Activated naive CD4-positive, alpha-beta T cell treated with anti-CD3 and anti-CD28 coated beads for 36 hours (primary cell): ENCODE data around the gene IRF5. TPM values are rescaled to one million over a fixed set of nuclear protein-coding genes. Genes with fewer than 3 reads are reported as not detected.
A peak's percentile ranks its signal among the peaks of the same experiment; 100 is the strongest.
"Not testable (repeated sequence)": the region's sequence is repeated elsewhere in the genome, so short reads cannot be mapped to it uniquely, and the experiment has no call there.

Experiments
- CTCF ChIA-PET: fragments of 350-600 bp; sonication (Branson Sonifier 250); formaldehyde crosslinking; loops from one replicate; lab custom pipeline; 2021; ENCODE audit warnings: antibody characterized with exemption; lab: Charles Lee
- DNase-seq: peaks from one replicate; pipeline ENCODE4 v3.0.0-alpha.2; 2020
- H3K27ac Mint-ChIP-seq: one replicate; pipeline ENCODE4 v1.8.0; 2021; ENCODE audit warnings: mild to moderate bottlenecking, mixed read lengths
- H3K27me3 Mint-ChIP-seq: one replicate; pipeline ENCODE4 v1.8.0; 2021; ENCODE audit warnings: low read depth, mixed read lengths
- H3K36me3 Mint-ChIP-seq: one replicate; pipeline ENCODE4 v1.8.0; 2021; ENCODE audit warnings: low read depth, mixed read lengths
- H3K4me1 Mint-ChIP-seq: one replicate; pipeline ENCODE4 v1.8.0; 2021; ENCODE audit warnings: low read depth, mixed read lengths
- H3K4me3 Mint-ChIP-seq: one replicate; pipeline ENCODE4 v1.8.0; 2021; ENCODE audit warnings: mild to moderate bottlenecking, moderate library complexity, mixed read lengths
- H3K9me3 Mint-ChIP-seq: one replicate; pipeline ENCODE4 v1.8.0; 2021; ENCODE audit warnings: mixed read lengths
- intact Hi-C: fragments of 100-400 bp; cut with micrococcal nuclease; formaldehyde crosslinking; loops from one replicate; pipeline ENCODE4 v1.15.1; 2023
- total RNA-seq, 2 experiments: library from RNA; stranded (reverse); gene quantifications; one replicate each; pipeline ENCODE4 v1.2.3, GENCODE V29; 2021

The IRF5 gene
- total RNA-seq, 2 experiments from 2014 or later: 1.4 to 1.9 TPM

DNA sequence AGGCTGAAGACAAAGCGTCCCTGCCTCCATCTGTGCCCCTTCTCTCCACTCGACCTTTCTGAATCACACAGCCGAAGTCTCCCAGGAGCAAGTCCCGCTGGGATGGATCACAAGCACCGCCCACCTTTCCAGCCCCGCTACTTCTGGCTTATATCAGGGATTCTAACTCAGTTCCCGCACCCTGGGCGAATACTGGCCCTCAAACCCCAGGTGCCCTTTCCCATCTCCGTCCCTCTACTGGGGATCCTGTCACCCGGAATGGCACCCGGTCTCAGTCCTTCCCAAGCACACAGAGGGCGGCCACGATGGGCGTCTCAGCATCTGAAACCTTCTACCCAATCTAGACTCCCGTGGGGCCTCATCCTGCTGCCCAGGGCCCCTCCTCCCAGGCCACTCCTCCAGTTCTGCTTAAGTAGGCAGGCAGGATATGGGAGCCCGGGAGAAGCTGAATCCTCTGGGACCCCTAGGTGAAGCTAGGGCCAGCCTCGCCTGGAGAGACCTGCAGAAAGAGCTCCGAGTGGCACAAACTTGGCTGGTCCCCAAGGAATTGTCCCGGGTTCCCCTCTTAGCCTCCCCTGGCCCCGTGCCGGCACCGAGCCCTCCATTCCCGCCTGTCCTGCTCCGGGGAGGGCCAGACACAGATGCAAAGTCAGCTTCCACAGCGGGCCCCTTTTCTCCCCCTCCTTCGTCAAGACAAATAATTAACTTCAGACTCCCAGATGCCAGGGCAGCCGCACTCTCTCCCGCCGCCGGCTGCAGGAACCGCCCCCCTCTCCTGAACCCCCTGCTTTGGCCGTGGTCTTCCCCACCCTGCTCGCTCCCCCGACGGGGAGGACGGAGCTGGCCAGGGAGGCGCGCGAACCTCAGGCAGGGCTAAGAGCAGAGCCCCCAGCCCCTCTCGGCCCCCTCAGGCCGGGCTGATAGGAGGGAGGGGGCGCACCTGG lies 27.8 kb upstream of the IRF5 start:
- no peaks in the 10 kb centered on the region for H3K36me3 Mint-ChIP-seq
- CTCF ChIA-PET: interaction anchor here (0.8 kb wide), 1 partner anchor 182 kb away, joined by 4 read pairs; no protein-coding TSS in a partner anchor
- H3K4me1 Mint-ChIP-seq: peaks cover 5% of the 10 kb centered on the region
- DNase-seq: no peak
- H3K9me3 Mint-ChIP-seq: no peaks in the 10 kb centered on the region
- intact Hi-C loops: no loop called here
- peaks cover 45% of the 10 kb centered on the region for H3K27me3 Mint-ChIP-seq
- H3K4me3 Mint-ChIP-seq: no peak overlapping the region
- no peak overlapping the region for H3K27ac Mint-ChIP-seq

DNA sequence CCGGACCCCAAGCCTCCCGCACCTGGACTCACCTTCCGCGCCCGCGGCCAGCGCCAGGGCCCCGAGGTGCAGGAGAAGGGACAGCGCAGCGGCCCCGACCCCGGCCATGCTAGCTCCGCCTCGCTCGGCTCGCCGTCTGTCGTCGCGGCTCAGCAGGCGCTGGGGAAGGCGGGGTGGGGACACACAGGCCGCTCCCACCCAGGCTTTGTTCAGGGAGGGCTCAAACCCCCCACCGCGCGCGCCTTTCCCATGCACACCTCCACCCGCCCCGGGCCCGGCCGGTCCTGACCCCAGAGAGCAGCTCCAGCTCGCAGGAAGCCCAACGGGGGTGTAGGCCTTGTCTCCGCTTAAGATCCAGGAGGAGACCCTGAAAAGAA lies 27.2 kb upstream of the IRF5 start, which contains the start of gene KCP:
TSS of gene KCP (minus strand) at position 141 of the 377 bp plus-strand sequence. CDS start at position 108, 33 bp downstream.
- H3K4me1 Mint-ChIP-seq: peaks cover 9% of the 10 kb centered on the region
- H3K27me3 Mint-ChIP-seq: peaks cover 49% of the 10 kb centered on the region
- no peaks in the 10 kb centered on the region for H3K9me3 Mint-ChIP-seq
- H3K36me3 Mint-ChIP-seq: no peaks in the 10 kb centered on the region
- H3K4me3 Mint-ChIP-seq: no peak within 1 kb of the TSS
- no peak within 1 kb of the TSS for H3K27ac Mint-ChIP-seq
- DNase-seq: no peak
- CTCF ChIA-PET: interaction anchor here (0.8 kb wide), 1 partner anchor 181 kb away, joined by 4 read pairs; no protein-coding TSS in a partner anchor
- intact Hi-C loops: no loop called here

DNA sequence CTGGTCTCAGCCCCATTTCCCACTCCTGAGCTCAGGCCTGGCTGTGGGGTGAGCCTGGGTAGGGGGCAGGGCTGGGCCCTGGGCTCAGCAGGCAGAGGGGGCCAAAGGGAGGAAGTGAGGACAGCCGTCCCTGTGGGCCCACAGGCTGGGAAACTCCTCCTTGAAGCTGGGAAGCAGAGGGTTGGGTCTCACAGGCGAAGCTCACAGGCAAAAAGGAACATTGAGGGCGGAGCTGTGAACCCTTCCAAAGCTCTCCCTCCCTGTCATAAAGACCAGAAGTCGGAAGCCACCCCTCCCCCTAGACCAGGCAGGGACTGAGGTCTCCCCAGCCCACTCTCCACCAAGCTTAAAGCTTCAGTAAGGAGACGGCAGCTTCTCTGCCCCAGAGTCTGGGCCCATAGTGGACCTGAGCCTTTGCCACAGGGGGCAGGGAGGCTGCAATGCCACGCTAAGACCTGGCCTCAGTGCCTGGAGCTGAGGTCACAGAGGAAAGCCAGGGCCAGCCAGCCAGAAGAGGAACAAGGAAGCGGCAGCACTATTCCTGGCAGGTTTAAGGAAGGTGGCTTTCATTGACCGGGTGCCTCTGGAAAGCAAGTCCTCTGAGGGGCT lies 26.2 kb upstream of the IRF5 start:
- CTCF ChIA-PET: interaction anchor here (0.7 to 1.6 kb wide), 3 partner anchors 28 to 180 kb away, joined by 3 to 7 read pairs (median 4); partner anchors contain the start of gene CALU
- Mint-ChIP-seq H3K27me3 (peaks cover 52% of the 10 kb centered on the region), H3K36me3 (no peaks in the 10 kb centered on the region), H3K27ac (no peak overlapping the region), H3K9me3 (no peaks in the 10 kb centered on the region), H3K4me1 (peaks cover 10% of the 10 kb centered on the region), H3K4me3 (no peak overlapping the region)
- intact Hi-C loops: no loop called here
- DNase-seq: no peak

DNA sequence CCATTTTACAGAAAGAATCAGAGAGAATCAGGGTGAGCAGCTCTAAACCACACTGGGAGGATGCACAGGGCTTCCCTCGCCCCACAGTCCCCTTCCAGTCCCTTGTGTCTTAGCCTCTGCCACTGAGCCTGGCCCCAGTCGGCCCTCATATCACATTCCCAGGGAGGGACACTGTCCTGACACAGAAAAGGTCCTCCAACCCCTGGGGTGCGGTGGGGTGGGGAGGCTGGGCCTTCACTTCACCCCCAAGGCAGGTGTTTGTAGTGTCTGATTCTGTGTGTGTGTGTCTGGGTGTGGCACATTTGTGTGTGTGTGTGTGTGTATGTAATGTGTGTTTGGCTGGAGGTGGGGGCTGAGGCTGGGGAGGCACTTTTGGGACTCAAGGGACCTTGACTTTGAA lies 25.4 kb upstream of the IRF5 start:
- intact Hi-C loops: no loop called here
- H3K36me3 Mint-ChIP-seq: no peaks in the 10 kb centered on the region
- H3K4me1 Mint-ChIP-seq: peaks cover 10% of the 10 kb centered on the region
- no peaks in the 10 kb centered on the region for H3K9me3 Mint-ChIP-seq
- H3K27me3 Mint-ChIP-seq: peaks cover 59% of the 10 kb centered on the region
- CTCF ChIA-PET: interaction anchor here (0.7 to 1.6 kb wide), 2 partner anchors 29 to 173 kb away, joined by 3 to 7 read pairs; partner anchors contain the start of gene CALU
- no peak overlapping the region for H3K4me3 Mint-ChIP-seq
- DNase-seq: no peak
- no peak overlapping the region for H3K27ac Mint-ChIP-seq

DNA sequence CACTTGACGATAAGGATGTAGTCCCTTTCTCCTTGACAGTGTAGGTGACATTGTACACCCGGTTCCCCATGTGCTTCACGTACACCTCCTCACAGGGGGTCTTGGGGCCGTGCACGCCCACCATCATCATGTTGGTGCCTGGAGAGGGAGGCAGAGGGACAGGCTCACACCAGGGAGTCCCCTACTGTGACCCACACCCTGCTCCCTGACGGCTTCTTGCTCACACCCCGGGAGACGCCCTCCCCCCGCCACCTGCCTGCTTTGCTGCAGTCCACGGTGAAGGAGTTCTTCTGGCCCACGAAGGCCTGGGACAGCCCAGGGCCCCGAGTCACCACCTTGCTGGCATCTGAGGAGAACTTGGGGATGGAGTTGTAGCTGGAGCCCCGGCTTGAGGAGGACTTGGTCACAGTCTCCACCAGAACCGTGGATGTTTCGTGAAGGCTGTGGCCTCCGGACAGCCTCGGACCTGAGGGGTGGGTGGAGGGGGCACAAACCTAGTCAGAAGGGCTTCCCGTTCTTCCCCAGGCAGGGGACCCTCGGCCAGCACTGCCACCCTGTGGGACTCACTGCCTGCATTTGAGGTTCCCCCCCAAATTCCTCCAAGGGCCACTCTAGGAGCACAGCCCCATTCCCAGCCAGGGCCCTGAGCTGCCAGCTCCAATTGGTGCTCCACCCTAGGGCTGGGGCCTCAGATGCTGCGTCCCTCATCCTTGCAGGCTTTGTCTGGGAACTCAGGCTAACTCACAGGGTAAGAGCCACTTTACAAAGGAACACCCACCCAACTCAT lies 24.8 kb upstream of the IRF5 start:
- H3K4me3 Mint-ChIP-seq, DNase-seq, H3K4me1 Mint-ChIP-seq, H3K27ac Mint-ChIP-seq, CTCF ChIA-PET, H3K36me3 Mint-ChIP-seq, intact Hi-C loops, H3K9me3 Mint-ChIP-seq: not testable (repeated sequence)
- H3K27me3 Mint-ChIP-seq: peaks cover 54% of the 10 kb centered on the region

DNA sequence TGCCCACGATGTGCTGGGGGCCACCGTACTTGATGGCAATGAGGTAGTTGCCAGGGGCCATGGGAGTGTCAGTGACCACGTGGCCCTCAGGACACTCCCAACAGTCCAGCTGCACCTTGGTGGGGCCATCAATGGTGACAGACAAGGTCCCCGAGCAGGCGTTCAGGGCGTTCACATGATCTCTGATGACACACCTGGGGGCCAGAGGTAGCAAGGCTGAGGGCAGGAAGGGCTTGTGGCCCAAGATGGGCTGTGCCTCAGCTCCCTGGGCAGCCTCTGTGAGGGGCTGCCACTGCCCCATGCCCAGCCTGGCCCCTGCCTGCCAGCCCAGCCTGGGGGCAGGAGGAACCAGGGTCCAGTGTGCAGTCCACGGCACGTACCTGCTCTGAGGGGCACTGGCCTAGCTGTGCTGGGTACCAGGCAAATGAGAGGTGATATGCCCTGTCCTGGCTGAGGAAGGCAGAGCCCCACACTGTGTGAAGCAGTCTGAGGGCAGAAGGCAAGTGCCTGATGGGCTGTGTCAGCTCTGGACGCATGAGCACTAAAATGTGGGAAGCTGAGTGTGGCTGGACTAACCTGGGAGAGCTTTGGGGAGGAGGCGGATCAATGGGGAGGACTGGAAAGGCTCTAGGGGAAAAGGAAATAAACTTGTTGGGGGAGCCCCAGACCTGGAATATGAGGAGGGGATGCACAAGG lies 23.7 kb upstream of the IRF5 start:
- Mint-ChIP-seq H3K36me3 (no peaks in the 10 kb centered on the region), H3K4me1 (peaks cover 10% of the 10 kb centered on the region), H3K27me3 (peaks cover 58% of the 10 kb centered on the region), H3K4me3 (no peak overlapping the region), H3K27ac (no peak overlapping the region), H3K9me3 (no peaks in the 10 kb centered on the region)
- intact Hi-C loops: no loop called here
- CTCF ChIA-PET: interaction anchor here (1.1 kb wide), 1 partner anchor 178 kb away, joined by 9 read pairs; no protein-coding TSS in a partner anchor
- DNase-seq: no peak

DNA sequence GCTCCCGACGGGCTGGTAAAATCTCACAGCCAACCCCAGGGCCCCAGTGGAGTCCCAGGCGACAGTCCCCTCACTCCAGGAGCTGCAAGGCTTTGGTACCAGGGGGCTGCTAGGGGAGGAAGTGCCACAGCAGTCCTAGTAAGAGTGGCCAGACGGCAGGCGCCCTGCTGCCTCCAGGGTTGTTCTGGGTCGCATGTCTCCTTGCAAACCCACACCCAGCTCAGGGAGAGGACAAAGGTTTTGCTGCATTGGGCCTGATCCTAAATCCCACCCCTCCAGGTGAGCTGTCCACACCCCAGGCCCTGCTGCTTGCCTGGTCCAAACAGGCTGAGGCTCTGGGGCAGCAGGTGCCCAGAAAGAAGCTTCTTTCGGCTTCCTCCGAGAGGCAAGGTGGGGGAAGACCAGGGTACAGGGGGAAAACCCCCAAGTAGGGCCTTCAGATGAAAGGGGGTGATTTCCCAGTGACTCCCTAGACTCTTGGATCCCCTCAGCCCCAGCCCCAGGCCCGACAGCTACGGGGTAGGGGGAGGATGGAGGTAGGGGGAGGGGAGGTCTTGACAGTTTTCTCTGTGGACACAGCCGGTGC lies 23.1 kb upstream of the IRF5 start:
- H3K4me1 Mint-ChIP-seq: peaks cover 10% of the 10 kb centered on the region
- H3K27me3 Mint-ChIP-seq: peaks cover 54% of the 10 kb centered on the region
- no peak overlapping the region for H3K4me3 Mint-ChIP-seq

DNA sequence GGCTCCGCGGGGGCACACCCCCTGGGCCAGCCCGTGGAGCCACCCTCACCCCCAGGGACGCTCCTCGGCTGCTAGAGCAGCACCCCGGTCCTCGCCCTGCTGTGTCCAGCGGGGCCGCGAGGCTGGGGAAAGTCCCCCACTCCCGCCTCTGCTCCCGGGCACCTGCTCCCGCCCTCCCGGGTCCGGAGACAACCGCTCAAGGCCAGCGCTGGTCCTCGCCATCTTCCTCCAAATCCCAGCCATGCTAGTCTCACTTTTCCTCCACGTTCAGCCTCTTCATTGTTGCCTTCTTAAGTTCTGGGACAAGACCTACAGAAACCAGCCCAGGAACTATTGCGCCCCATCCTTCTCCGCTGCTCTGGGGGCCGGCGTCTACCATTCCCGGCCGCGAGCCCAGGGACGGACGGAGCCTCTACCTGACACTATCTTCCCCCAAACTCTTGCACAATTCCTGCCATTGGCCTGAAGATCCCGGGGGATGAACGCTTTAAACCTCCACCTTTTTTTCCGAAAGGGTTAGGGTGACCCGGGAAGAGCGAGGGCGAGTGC lies 22.4 kb upstream of the IRF5 start:
- Mint-ChIP-seq H3K4me3 (peak overlapping the region; percentile 43), H3K9me3 (no peaks in the 10 kb centered on the region), H3K27ac (no peak overlapping the region), H3K27me3 (peaks cover 48% of the 10 kb centered on the region), H3K36me3 (no peaks in the 10 kb centered on the region), H3K4me1 (peaks cover 10% of the 10 kb centered on the region)
- no peak for DNase-seq
- CTCF ChIA-PET: interaction anchor here (1.1 kb wide), 1 partner anchor 177 kb away, joined by 9 read pairs; no protein-coding TSS in a partner anchor
- intact Hi-C loops: no loop called here

More for the DNA sequence above, 23.1 kb upstream of the IRF5 start:
- Mint-ChIP-seq H3K27ac (no peak overlapping the region), H3K9me3 (no peaks in the 10 kb centered on the region), H3K36me3 (no peaks in the 10 kb centered on the region)
- CTCF ChIA-PET: interaction anchor here (1.1 kb wide), 1 partner anchor 177 kb away, joined by 9 read pairs; no protein-coding TSS in a partner anchor
- intact Hi-C loops: no loop called here
- DNase-seq: peak; percentile 47

DNA sequence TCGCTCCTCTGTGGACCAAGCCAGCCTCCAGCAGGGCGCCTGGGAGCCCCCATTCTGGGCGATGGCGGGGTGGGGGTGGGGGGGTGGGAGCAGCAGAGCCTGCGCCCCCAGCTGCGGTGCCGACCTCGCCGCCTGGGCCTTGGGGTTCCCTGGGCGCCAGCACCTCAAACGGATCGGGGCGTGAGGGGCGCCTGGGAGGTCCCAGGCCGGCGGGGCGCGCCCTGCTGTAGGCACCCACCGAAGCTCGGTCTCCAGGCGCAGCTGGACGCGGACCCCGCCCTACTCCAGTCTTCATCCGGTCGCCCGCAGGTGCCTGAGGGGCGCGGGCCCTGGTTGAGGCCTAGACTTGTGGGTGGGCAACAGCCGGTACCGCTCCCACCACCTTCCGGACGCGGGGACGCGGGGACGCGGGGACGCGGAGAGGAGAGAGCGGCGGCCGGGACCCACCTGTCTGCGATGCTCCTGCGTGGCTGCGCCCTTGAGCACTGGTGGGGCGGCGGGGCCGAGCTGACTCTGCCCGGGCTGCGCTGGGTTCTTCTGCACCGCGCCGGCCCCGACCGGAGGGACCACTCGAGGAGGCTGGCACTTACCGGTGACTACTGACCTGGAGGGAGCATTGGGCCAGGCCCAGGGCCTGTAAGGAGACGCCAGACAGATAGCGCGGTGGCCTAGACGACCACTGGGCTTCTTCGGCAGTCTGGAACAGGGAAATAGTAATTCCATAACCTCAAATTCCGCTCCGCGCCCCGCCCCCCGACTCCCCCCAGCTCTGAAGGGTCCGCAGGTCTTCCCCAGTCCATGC lies 21.7 kb upstream of the IRF5 start:
- intact Hi-C loops: no loop called here
- H3K27me3 Mint-ChIP-seq: peaks cover 45% of the 10 kb centered on the region
- peak overlapping the region; percentile 43 for H3K4me3 Mint-ChIP-seq
- CTCF ChIA-PET: no interaction called here
- DNase-seq: no peak
- no peak overlapping the region for H3K27ac Mint-ChIP-seq
- no peaks in the 10 kb centered on the region for H3K36me3 Mint-ChIP-seq
- H3K9me3 Mint-ChIP-seq: no peaks in the 10 kb centered on the region
- H3K4me1 Mint-ChIP-seq: peaks cover 10% of the 10 kb centered on the region

DNA sequence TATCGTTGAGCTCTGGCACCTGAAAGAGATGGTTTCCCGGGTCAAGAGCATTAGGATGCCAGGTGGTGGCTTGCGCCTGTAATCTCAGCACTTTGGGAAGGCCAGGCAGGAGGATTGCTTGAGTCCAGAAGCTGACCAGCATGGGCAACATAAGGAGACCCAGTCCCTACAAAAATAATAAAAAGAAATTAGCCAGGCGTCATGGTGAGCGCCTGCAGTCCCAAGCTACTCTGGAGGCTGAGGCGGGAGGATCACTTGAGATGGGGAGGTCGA lies 21.1 kb upstream of the IRF5 start:
- intact Hi-C loops: no loop called here
- Mint-ChIP-seq H3K27ac (no peak overlapping the region), H3K27me3 (peaks cover 41% of the 10 kb centered on the region), H3K36me3 (no peaks in the 10 kb centered on the region), H3K9me3 (no peaks in the 10 kb centered on the region), H3K4me3 (no peak overlapping the region), H3K4me1 (peaks cover 10% of the 10 kb centered on the region)
- CTCF ChIA-PET: no interaction called here
- DNase-seq: no peak
